D721Med (cell line): ENCODE data around the gene CNRIP1.
"Not testable (repeated sequence)": the region's sequence is repeated elsewhere in the genome, so short reads cannot be mapped to it uniquely, and the experiment has no call there.

Experiments
- DNase-seq: peaks from one replicate; pipeline ENCODE4 v3.0.0; 2011; ENCODE audit warnings: low spot score; ENCODE audit not compliant: insufficient read length
- FAIRE-seq: peaks from 2 replicates; lab custom pipeline; 2011; peaks lifted over from hg19 to GRCh38; lab: Jason Lieb, UNC
- CTCF ChIP-seq: IDR thresholded peaks from 2 replicates; pipeline ENCODE4 v1.5.1; 2012; ENCODE audit warnings: mild to moderate bottlenecking, control low read depth; ENCODE audit not compliant: insufficient read depth; ENCODE audit errors: missing control alignments

CNRIP1 gene

GRCh38 chr2:68352651-68353391 lies 33.1 kb upstream of the CNRIP1 start:
- FAIRE-seq, result no peak
- TF ChIP-seq CTCF, result no peak
- DNase-seq, result no peak

GRCh38 chr2:68351997-68352396 lies 32.2 kb upstream of the CNRIP1 start:
- TF ChIP-seq CTCF, result no peak
- DNase-seq (no peak), FAIRE-seq (no peak)

GRCh38 chr2:68349091-68349490 lies 29.3 kb upstream of the CNRIP1 start:
- FAIRE-seq, result not testable (repeated sequence)

GRCh38 chr2:68345129-68345875 lies 25.6 kb upstream of the CNRIP1 start:
- DNase-seq (no peak), FAIRE-seq (no peak)
- no peak for TF ChIP-seq CTCF

More at GRCh38 chr2:68349091-68349490, 29.3 kb upstream of the CNRIP1 start:
- DNase-seq, result not testable (repeated sequence)

GRCh38 chr2:68344031-68344430 lies 24.3 kb upstream of the CNRIP1 start:
- DNase-seq, result no peak
- FAIRE-seq, result no peak
- no peak for TF ChIP-seq CTCF

GRCh38 chr2:68342470-68342869 lies 22.7 kb upstream of the CNRIP1 start:
- no peak for TF ChIP-seq CTCF
- no peak for DNase-seq
- no peak for FAIRE-seq

- TF ChIP-seq CTCF, result no peak
- no peak for FAIRE-seq
- no peak for DNase-seq
These were observed 21.8 kb upstream of the CNRIP1 start for GRCh38 chr2:68341583-68341982.
